DND-41 (cell line): Measurements from ENCODE around the gene LCN12.

Experiments
- CTCF ChIP-seq: IDR thresholded peaks from 2 replicates; pipeline ENCODE4 v1.5.1; 2012; ENCODE audit warnings: borderline replicate concordance, low read length, moderate library complexity, mild to moderate bottlenecking; ENCODE audit not compliant: poor library complexity, severe bottlenecking; ENCODE audit errors: extremely low read depth
- EZH2 ChIP-seq: IDR thresholded peaks from 3 replicates; pipeline ENCODE4 v1.6.1; 2012; ENCODE audit warnings: borderline replicate concordance, low read depth, mild to moderate bottlenecking, moderate library complexity, low read length, inconsistent platforms; ENCODE audit not compliant: severe bottlenecking

GRCh38 chr9:136995772-136996311 is 43.8 kb downstream of the LCN12 start:
- TF ChIP-seq EZH2 (no peak), CTCF (no peak)
